ENCODE results near the gene CARD19. TPM values are rescaled to one million over a fixed set of nuclear protein-coding genes. Genes with fewer than 3 reads are reported as not detected.

The CARD19 gene
- total RNA-seq, 1 experiment from 2014 or later, result 97.5 TPM

DNA sequence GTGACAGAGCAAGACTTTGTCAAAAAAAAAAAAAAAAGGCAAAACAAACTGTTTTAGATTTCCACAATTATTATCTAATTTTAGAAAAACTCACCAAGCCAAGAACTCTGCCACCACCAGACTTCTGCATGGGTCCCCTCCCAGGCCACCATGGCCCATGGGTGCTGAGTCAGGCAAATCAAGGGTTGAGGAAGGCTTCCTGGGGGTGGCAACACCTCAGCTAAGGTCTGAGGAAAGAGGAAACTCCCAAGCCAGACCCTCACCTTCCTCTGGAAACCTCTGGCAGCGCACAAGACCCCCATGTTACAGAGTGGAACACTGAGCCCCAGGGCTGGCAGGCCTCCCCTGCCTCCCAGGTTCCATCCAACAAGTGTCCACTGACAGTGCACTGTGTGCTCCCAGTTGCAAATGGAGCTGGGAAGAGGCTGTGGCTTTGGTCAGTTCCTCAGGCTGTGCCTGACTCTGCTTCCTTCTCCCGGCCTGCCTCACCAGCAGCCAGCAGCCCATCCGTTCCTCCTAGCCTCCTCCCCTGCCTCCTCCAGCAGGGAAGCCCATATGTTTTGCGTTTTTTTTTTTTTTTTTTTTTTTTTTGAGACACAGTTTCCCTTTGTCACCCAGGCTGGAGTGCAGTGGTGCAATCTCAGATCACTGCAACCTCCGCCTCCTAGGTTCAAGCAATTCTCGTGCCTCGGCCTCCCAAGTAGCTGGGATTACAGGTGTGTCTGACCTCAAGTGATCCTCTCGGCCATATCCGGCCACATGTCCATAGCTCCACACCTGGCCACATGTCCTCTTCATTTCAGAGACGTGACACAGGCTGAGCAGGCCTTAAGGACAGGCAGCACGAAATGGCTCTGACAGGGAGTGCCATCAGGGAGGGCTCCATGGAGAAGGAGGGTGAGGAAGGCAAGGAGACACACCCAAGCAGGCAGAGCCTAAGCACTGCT lies 41.0 kb upstream of the CARD19 start:
- Histone ChIP-seq H3K27me3 (ENCODE audit: insufficient read depth, low read depth) (no peaks in the 10 kb centered on the region), H3K9me3 (ENCODE audit: insufficient read depth, low read depth) (no peaks in the 10 kb centered on the region), H3K27ac (no peak overlapping the region), H3K9me2 (ENCODE audit: insufficient read depth) (no peaks in the 10 kb centered on the region), H2AFZ (no peak overlapping the region), H3K4me1 (replicated peaks; ENCODE audit: insufficient read depth) (peaks cover 7% of the 10 kb centered on the region), H3K79me2 (ENCODE audit: low read depth) (no peaks in the 10 kb centered on the region), H3K36me3 (ENCODE audit: low read depth) (no peaks in the 10 kb centered on the region), H3K4me3 (no peak overlapping the region), H4K20me1 (ENCODE audit: insufficient read depth) (no peaks in the 10 kb centered on the region), H3F3A (ENCODE audit: insufficient read depth, low read depth) (peaks cover 5% of the 10 kb centered on the region; the same call in 1 of the 2 replicates), H3K4me2 (no peak overlapping the region)
- ChIA-PET CTCF (interaction anchor here (0.7 kb wide), 1 partner anchor 100 kb away, joined by 7 read pairs; no protein-coding TSS in a partner anchor), POLR2A (ENCODE audit: unreplicated experiment) (interaction anchor here (0.6 kb wide), 1 partner anchor 26 kb away, joined by 3 read pairs; no protein-coding TSS in a partner anchor)
- intact Hi-C loops (cut with micrococcal nuclease; ENCODE audit: unreplicated experiment), result no loop called here
- TF ChIP-seq EZH2 (IDR thresholded peaks at IDR 0.05; ENCODE audit: low read depth), result no peak
- TF ChIP-seq, protein P1, sequence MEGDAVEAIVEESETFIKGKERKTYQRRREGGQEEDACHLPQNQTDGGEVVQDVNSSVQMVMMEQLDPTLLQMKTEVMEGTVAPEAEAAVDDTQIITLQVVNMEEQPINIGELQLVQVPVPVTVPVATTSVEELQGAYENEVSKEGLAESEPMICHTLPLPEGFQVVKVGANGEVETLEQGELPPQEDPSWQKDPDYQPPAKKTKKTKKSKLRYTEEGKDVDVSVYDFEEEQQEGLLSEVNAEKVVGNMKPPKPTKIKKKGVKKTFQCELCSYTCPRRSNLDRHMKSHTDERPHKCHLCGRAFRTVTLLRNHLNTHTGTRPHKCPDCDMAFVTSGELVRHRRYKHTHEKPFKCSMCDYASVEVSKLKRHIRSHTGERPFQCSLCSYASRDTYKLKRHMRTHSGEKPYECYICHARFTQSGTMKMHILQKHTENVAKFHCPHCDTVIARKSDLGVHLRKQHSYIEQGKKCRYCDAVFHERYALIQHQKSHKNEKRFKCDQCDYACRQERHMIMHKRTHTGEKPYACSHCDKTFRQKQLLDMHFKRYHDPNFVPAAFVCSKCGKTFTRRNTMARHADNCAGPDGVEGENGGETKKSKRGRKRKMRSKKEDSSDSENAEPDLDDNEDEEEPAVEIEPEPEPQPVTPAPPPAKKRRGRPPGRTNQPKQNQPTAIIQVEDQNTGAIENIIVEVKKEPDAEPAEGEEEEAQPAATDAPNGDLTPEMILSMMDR (conservative IDR thresholded peaks at IDR 0.05), result no peak
- no TSS peak for BruUV-seq (replicated peaks)
- DNase-seq, result no peak

DNA sequence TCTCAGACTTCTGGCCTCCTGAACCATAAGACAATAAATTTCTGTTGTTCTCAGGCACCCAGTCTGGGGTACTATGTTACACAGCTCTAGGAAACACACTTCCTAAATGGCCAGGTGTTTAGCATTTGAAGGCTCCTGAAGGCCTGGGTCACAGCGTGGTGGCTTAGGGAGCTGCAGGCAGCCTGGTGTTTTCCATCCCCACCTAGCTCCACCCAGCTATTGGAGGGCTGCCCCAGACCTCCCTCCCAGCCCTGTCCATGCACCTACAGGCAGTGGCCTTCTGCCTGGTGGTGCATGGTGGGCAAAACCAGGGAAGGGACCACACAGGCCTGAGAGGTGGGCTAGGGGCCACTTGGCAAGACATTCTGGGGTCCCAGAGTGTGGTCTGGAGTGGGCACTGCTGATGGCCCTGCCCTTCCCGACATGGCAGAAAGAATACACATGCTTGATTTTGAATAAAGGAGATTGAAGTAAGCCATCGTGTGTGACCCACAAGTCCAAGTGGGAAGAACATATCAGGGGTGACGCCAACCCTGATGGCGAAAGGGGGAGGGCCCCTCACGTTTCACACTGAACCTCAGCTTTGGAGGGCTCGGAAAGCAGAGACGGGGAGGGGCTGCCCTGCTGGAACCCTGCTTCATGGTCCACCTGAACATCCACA lies 38.8 kb upstream of the CARD19 start:
- CTCF ChIA-PET, result interaction anchor here (0.5 kb wide), 1 partner anchor 52 kb away, joined by 5 read pairs; no protein-coding TSS in a partner anchor
- no peak for DNase-seq

More for the DNA sequence above, 38.8 kb upstream of the CARD19 start:
- Histone ChIP-seq H3K4me2 (no peak overlapping the region), H3F3A (ENCODE audit: insufficient read depth, low read depth) (peaks cover 5% of the 10 kb centered on the region; the same call in 1 of the 2 replicates), H3K27me3 (ENCODE audit: insufficient read depth, low read depth) (no peaks in the 10 kb centered on the region), H3K9me2 (ENCODE audit: insufficient read depth) (no peaks in the 10 kb centered on the region), H3K79me2 (ENCODE audit: low read depth) (no peaks in the 10 kb centered on the region), H3K4me3 (no peak overlapping the region), H3K27ac (no peak overlapping the region), H3K36me3 (ENCODE audit: low read depth) (no peaks in the 10 kb centered on the region), H4K20me1 (ENCODE audit: insufficient read depth) (no peaks in the 10 kb centered on the region), H3K4me1 (replicated peaks; ENCODE audit: insufficient read depth) (peaks cover 7% of the 10 kb centered on the region), H2AFZ (no peak overlapping the region), H3K9me3 (ENCODE audit: insufficient read depth, low read depth) (no peaks in the 10 kb centered on the region)
- intact Hi-C loops (cut with micrococcal nuclease; ENCODE audit: unreplicated experiment), result no loop called here
- TF ChIP-seq, protein P1 (conservative IDR thresholded peaks at IDR 0.05), result no peak
- no peak for TF ChIP-seq EZH2 (IDR thresholded peaks at IDR 0.05; ENCODE audit: low read depth)
- no TSS peak for BruUV-seq (replicated peaks)
- POLR2A ChIA-PET (ENCODE audit: unreplicated experiment), result no interaction called here
